H4 (cell line): ENCODE data around the gene TMEM50B. TPM values are rescaled to one million over a fixed set of nuclear protein-coding genes. Genes with fewer than 3 reads are reported as not detected.
"Not testable (repeated sequence)": the region's sequence is repeated elsewhere in the genome, so short reads cannot be mapped to it uniquely, and the experiment has no call there.

Experiments
- DNase-seq: peaks from one replicate; pipeline ENCODE4 v3.0.0-alpha.2; 2015; ENCODE audit warnings: low spot score
- total RNA-seq: library from RNA; depleted of rRNA; stranded (reverse); fragments of >200 nt; shearing (Covaris generic); gene quantifications from 2 replicates; pipeline ENCODE4 v1.2.3, GENCODE V29; 2014

Gene TMEM50B
- total RNA-seq, 1 experiment from 2014 or later = 28.3 TPM

DNA sequence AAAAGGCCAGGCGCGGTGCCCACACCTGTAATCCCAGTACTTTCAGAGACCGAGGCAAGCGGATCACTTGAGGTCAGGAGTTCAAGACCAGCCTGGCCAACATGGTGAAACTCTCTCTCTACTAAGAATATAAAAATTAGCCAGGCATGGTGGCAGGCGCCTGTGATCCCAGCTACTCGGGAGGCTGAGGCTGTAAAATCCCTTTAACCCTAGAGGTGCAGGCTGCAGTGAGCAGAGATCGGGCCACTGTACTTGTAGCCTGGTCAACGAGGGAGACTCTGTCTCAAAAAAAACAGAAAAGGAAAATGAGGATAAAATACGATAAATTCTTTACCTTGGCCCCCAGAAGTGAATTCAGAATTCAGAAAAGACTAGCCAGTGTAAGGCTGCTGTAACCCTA is 1.6 kb downstream of the TMEM50B start:
- no peak for DNase-seq

DNA sequence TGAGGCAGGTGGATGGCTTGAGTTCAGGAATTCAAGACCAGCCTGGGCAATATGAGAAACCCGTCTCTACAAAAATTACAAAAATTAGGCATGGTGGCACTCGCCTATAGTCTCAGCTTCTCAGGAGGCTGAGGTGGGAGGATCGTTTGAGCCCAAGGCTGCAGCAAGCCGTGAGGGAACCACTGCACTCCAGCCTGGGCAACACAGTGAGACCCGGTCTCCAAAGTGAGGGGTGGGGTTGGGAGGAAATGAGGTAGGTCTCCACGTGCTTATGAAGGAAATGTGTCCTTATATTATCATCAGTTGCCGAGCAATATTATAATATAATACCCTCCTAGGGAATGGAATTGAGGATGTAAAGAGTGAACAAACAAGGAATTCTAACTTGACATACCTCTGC is 2.7 kb downstream of the TMEM50B start:
- DNase-seq = no peak

DNA sequence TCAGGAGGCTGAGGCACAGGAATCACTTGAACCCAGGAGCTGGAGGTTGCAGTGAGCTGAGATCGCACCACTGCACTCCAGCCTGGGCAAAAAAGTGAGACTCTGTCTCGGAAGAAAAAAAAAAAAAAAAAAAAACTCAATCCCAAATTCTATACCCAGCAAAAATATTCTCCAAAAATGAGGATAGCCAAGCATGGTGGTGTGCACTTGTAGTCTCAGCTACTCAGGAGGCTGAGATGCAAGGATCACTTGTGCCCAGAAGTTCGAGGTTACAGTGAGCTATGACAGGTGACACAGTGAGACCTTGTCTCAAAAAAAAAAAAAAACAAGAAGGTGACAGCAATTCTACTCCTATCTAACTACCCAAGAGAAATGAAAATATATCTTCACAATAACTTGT is 6.4 kb downstream of the TMEM50B start:
- no peak for DNase-seq

DNA sequence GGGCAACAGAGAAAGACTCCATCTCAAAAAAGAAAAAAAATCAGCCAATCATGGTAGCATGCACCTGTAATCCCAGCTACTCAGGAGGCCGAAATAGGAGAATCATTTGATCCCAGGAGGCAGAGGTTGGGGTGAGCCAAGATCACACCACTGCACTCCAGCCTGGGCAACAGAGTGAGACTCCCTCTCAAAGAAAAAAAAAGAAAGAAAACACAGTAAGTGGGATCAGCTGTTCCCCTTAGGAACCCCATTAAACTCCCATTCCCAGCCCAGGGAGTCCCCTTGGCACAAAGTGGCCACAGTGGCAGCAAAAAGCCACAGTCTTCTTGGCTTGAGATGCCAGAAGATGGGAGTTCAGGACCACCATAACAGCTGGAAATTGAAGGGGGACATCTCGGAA is 9.1 kb downstream of the TMEM50B start:
- DNase-seq = no peak

DNA sequence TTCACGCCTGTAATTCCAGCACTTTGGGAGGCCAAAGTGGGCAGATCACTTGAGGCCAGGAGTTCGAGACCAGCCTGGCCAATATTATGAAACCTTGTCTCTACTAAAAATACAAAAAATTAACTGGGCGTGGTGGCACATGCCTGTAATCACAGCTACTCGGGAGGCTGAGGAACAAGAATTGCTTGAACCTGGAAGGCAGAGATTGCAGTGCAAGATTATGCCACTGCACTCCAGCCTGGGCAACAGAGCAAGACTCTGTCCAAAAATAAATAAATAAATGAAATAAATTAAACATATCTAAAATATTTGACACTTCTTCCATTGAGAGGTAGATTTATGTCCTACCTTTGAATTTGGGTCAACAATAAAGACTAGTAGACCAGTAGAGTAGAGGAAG is 10.6 kb downstream of the TMEM50B start:
- not testable (repeated sequence) for DNase-seq

- no peak for DNase-seq
These were observed 18.1 kb downstream of the TMEM50B start for GRCh38 chr21:33461538-33462250.

DNA sequence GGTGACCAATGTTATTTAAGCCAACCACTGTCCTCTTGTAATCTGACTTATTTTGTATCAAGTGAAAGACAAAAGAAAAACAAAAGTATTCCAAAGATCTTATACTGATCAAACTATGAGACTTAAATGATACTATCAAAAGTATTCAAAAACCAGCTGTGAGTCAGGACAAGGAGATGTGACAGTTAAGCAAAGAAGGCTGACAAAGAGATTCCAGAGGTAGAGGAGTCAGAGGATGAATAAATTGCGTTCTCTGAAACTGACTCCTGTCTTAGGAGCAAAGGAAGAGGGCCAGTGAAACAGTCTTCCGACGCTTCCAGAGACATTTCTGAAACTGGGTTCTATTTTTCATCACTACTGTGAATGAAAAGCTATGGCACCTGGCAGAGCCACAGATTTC is 20.9 kb downstream of the TMEM50B start:
- DNase-seq = no peak

- no peak for DNase-seq
These were observed 23.9 kb downstream of the TMEM50B start for GRCh38 chr21:33455686-33456446.

- DNase-seq = no peak
These were observed 27.4 kb downstream of the TMEM50B start for GRCh38 chr21:33452362-33452761.

GRCh38 chr21:33451634-33452071 is 28.1 kb downstream of the TMEM50B start:
- DNase-seq = no peak

GRCh38 chr21:33449616-33450015 is 30.2 kb downstream of the TMEM50B start:
- DNase-seq = no peak

- not testable (repeated sequence) for DNase-seq
These were observed 33.2 kb downstream of the TMEM50B start for GRCh38 chr21:33446620-33447019.

DNA sequence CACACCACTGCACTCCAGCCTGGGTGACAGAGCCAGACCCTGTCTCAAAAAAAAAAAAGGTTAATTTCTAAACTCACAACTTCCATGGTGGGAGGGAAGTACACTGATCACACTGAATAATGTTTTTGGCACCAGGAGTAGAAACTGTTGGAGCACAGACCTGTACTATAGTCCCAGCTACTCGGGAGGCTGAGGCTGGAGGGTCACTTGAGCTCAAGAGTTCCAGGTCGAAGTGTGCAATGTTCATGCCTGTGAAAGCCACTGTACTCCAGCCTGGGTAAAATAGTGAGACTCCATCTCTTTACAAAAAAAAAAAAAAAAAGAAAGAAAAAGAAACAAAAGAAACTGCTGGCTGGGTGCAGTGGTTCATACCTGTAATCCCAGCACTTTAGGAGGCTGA is 35.3 kb downstream of the TMEM50B start:
- DNase-seq = no peak

DNA sequence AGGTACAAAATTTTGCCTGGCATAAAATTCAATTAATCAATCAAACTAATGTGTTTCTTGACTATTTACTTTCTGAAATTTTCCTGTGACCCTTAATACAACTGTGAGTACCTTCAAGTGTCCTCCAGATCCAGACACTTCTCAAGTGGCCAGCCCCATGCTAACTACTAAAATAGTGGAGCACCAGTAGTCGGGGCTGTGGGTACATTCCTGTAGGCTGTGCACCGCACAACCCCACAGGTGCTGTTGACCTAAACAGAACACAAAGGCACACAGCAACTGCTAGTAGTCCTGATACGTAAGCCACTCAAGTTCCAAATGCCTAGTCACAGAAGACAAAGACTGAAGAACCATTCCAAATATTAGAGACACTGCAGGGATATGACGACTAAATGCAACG is 36.6 kb downstream of the TMEM50B start:
- DNase-seq = no peak

- peak; percentile 97 for DNase-seq
These were observed 38.0 kb downstream of the TMEM50B start for GRCh38 chr21:33441489-33442477.

DNA sequence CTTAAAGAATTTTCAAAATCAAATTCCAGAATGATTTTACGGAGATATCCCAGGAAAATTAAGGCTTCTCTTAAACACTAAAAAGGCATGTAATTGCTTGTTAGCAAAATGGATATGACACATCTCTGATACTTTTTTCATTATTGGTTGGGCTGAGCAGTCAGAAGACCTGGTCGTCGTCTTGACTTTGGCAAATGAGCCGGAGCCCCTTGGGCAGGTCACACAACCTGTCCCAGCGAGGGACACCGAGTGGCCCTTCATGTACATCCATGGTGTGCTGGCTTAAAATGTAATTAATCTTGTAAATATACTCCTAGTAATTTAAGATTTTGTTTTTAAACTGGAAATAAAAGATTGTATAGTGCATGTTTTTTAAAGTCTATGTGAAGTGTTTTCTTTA is 42.6 kb downstream of the TMEM50B start:
- no peak for DNase-seq

- peak; percentile 48 for DNase-seq
These were observed 44.9 kb downstream of the TMEM50B start for GRCh38 chr21:33434770-33435360.

- no peak for DNase-seq
These were observed 46.2 kb downstream of the TMEM50B start for GRCh38 chr21:33433425-33434114.

- DNase-seq = no peak
These were observed 46.8 kb downstream of the TMEM50B start for GRCh38 chr21:33433001-33433400.

DNA sequence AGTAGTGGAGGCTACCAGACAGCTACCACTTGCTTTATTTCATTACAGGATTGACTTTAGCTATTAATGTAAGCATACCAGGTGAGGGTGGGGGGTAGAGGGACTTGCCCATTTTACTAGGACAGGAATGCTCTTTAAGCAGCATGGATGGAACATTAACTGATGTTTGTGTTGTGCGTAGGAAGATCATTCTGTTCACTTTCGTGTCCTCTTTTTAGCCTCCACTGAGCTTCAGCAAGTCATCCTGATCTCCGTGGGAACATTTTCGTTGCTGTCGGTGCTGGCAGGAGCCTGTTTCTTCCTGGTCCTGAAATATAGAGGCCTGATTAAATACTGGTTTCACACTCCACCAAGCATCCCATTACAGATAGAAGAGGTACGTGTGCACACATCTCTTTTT is 47.3 kb downstream of the TMEM50B start:
- no peak for DNase-seq

DNA sequence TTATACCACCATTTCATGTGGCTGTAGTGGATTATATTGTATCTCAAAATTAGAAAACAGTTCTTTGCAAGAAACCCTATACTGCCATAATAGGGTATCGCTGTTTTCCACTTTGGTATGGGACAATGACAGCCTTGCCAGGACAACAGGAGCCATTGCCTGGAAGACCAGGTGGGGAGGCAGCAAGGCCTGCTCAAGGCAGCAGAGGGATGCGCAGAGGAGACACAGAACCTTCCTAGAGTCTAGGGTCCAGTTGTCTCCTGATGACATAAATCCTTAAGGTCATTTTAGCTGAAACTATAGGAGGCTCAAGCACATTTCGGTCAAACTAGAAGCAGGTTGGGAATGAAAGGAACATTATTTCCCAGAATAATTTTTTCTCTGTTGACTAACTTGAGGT is 48.9 kb downstream of the TMEM50B start:
- DNase-seq = no peak
